GM12878 (cell line): Measurements from ENCODE around the gene BLOC1S2. TPM values are rescaled to one million over a fixed set of nuclear protein-coding genes. Genes with fewer than 3 reads are reported as not detected.
A peak's percentile ranks its signal among the peaks of the same experiment; 100 is the strongest.

Experiments
- BHLHE40 ChIP-seq, 2 experiments: fragments of 450-650 bp in 1 of 2; IDR thresholded peaks; 2 replicates each; pipeline ENCODE4 v1.6.1; 2011 to 2017; ENCODE audit warnings: low read depth in 2 of 2, borderline replicate concordance in 1 of 2, improper control_type of control experiment in 1 of 2, low read length in 1 of 2, mild to moderate bottlenecking in 1 of 2
- PBX3 ChIP-seq: IDR thresholded peaks from 2 replicates; pipeline ENCODE4 v1.6.1; 2011; ENCODE audit warnings: mild to moderate bottlenecking, low read depth, low read length, moderate library complexity; ENCODE audit not compliant: insufficient replicate concordance
- PRDM15 ChIP-seq: fragments of 450-650 bp; formaldehyde crosslinking; IDR thresholded peaks from 2 replicates; pipeline ENCODE4 v1.4.0; 2020; ENCODE audit warnings: mild to moderate bottlenecking, moderate library complexity
- REST ChIP-seq: IDR thresholded peaks from 2 replicates; pipeline ENCODE4 v1.6.1; 2012; ENCODE audit warnings: mild to moderate bottlenecking, low read depth, low read length
- polyA plus RNA-seq, 11 experiments: library from polyadenylated mRNA; depleted of rRNA in 4 of 11; unstranded in 6 of 11; stranded (reverse) in 5 of 11; fragments of >200 nt; fragmentation: Nextera tagmentation in 4 of 11; fragmentation: Illumina TruSeq in 1 of 11; extraction: Ambion mirVana in 4 of 11; extraction: Trizol in 1 of 11; gene quantifications; 1 replicate in 1 of 11; 2 replicates in 10 of 11; pipeline versions ENCODE4 v1.2.1 to v1.2.3, GENCODE V29; 2011 to 2016; ENCODE audit warnings: inconsistent platforms in 2 of 11, missing spikeins in 2 of 11, low read depth in 1 of 11
- small RNA-seq: library from RNA; depleted of rRNA; stranded (forward); fragments of <200 nt; gene quantifications from one replicate; pipeline ENCODE3, GENCODE V24; 2014
- total RNA-seq, 4 experiments: library from RNA; depleted of rRNA in 3 of 4; stranded (reverse); fragments of >200 nt in 3 of 4; fragmentation: Illumina TruSeq in 1 of 4; extraction: Trizol in 1 of 4; gene quantifications; 2 replicates each; pipeline versions ENCODE4 v1.2.1 to v1.2.3, GENCODE V29; 2013 to 2021

Gene BLOC1S2
- total and polyA plus RNA-seq, 10 of the 15 experiments (the other 5 are each of a cell fraction or from before 2014, with no cell fraction given), result 58.6 to 164 (median 79.5) TPM

- no peak for TF ChIP-seq PRDM15 (CRISPR knock-in tag)
- no peak for TF ChIP-seq REST
- TF ChIP-seq PBX3, result no peak
- no peak for TF ChIP-seq BHLHE40 (IDR thresholded peaks at IDR 0.05; ENCODE audit: borderline replicate concordance in 1 of 2, low read depth in 2 of 2, low read length in 1 of 2)
Measured at GRCh38 chr10:100223879-100224278, 62.6 kb downstream of the BLOC1S2 start (continued).

Small RNAs within 50 kb of the gene (small RNA-seq; reads per million reads assigned to genes)
- gene RNU6-422P, result not detected
- 3.9 reads per million, percentile 83 among the genes with 10 or more reads in this experiment for gene SNORA12

Other genes starting within 250 kb of the BLOC1S2 start
Only the 7 nearest of the 10 such genes appear.
- gene CPN1, start 204.8 kb downstream of the BLOC1S2 start, total RNA-seq (2014; rRNA removed), result not detected in 2 replicates
- not detected in 2 replicates for gene CPN1, start 204.8 kb downstream of the BLOC1S2 start, total RNA-seq (2014; rRNA removed; fragmentation: Illumina TruSeq; extraction: Trizol)
- 0.10 and 0.11 TPM in 2 replicates for gene CPN1, start 204.8 kb downstream of the BLOC1S2 start, total RNA-seq (2021)
- 0.14 TPM in 1 of 2 replicates, not detected in the other for gene CPN1, start 204.8 kb downstream of the BLOC1S2 start, polyA plus RNA-seq (2011; rRNA removed)
- not detected in 2 replicates for gene CPN1, start 204.8 kb downstream of the BLOC1S2 start, polyA plus RNA-seq (2014; fragmentation: Illumina TruSeq; extraction: Trizol)
- under 1 TPM in 1 of 2 experiments, not detected in 1; 0.03 TPM for gene CPN1, start 204.8 kb downstream of the BLOC1S2 start, polyA plus RNA-seq (2014; fragmentation: Nextera tagmentation; extraction: Ambion mirVana)
- 0.14 TPM in 1 of 2 replicates, not detected in the other for gene CPN1, start 204.8 kb downstream of the BLOC1S2 start, polyA plus RNA-seq (2014; rRNA removed)
- not detected for gene CPN1, start 204.8 kb downstream of the BLOC1S2 start, polyA plus RNA-seq (2016; fragmentation: Nextera tagmentation; extraction: Ambion mirVana)
- gene ERLIN1, start 100.7 kb downstream of the BLOC1S2 start, total RNA-seq (2014; rRNA removed), result 11.2 and 11.7 TPM in 2 replicates
- 9.0 and 9.5 TPM in 2 replicates for gene ERLIN1, start 100.7 kb downstream of the BLOC1S2 start, total RNA-seq (2014; rRNA removed; fragmentation: Illumina TruSeq; extraction: Trizol)
- 12.2 and 12.6 TPM in 2 replicates for gene ERLIN1, start 100.7 kb downstream of the BLOC1S2 start, total RNA-seq (2021)
- gene ERLIN1, start 100.7 kb downstream of the BLOC1S2 start, polyA plus RNA-seq (2011; rRNA removed), result 18.9 and 21.8 TPM in 2 replicates
- gene ERLIN1, start 100.7 kb downstream of the BLOC1S2 start, polyA plus RNA-seq (2014; fragmentation: Illumina TruSeq; extraction: Trizol), result 17.9 and 18.7 TPM in 2 replicates
- 1 to 10 TPM; 4.9 to 5.8 TPM for gene ERLIN1, start 100.7 kb downstream of the BLOC1S2 start, polyA plus RNA-seq (2014; fragmentation: Nextera tagmentation; extraction: Ambion mirVana)
- 11.7 and 13.4 TPM in 2 replicates for gene ERLIN1, start 100.7 kb downstream of the BLOC1S2 start, polyA plus RNA-seq (2014; rRNA removed)
- gene ERLIN1, start 100.7 kb downstream of the BLOC1S2 start, polyA plus RNA-seq (2016; fragmentation: Nextera tagmentation; extraction: Ambion mirVana), result 10 to 100 TPM; 20.6 to 21.7 TPM
- 25.1 and 29.4 TPM in 2 replicates for gene CHUK, start 57.1 kb downstream of the BLOC1S2 start, total RNA-seq (2014; rRNA removed)
- 29.2 TPM in 2 replicates for gene CHUK, start 57.1 kb downstream of the BLOC1S2 start, total RNA-seq (2014; rRNA removed; fragmentation: Illumina TruSeq; extraction: Trizol)
- 20.4 and 21.2 TPM in 2 replicates for gene CHUK, start 57.1 kb downstream of the BLOC1S2 start, total RNA-seq (2021)
- gene CHUK, start 57.1 kb downstream of the BLOC1S2 start, polyA plus RNA-seq (2011; rRNA removed), result 25.7 and 35.0 TPM in 2 replicates
- 31.4 and 42.6 TPM in 2 replicates for gene CHUK, start 57.1 kb downstream of the BLOC1S2 start, polyA plus RNA-seq (2014; fragmentation: Illumina TruSeq; extraction: Trizol)
- 10 to 100 TPM in 1 of 2 experiments, 1 to 10 TPM in 1; 8.7 to 10.6 TPM for gene CHUK, start 57.1 kb downstream of the BLOC1S2 start, polyA plus RNA-seq (2014; fragmentation: Nextera tagmentation; extraction: Ambion mirVana)
- gene CHUK, start 57.1 kb downstream of the BLOC1S2 start, polyA plus RNA-seq (2014; rRNA removed), result 15.6 and 18.2 TPM in 2 replicates
- 10 to 100 TPM; 28.4 to 29.9 TPM for gene CHUK, start 57.1 kb downstream of the BLOC1S2 start, polyA plus RNA-seq (2016; fragmentation: Nextera tagmentation; extraction: Ambion mirVana)
- 38.8 and 39.1 TPM in 2 replicates for gene CWF19L1, start 19.0 kb downstream of the BLOC1S2 start, total RNA-seq (2014; rRNA removed)
- gene CWF19L1, start 19.0 kb downstream of the BLOC1S2 start, total RNA-seq (2014; rRNA removed; fragmentation: Illumina TruSeq; extraction: Trizol), result 37.4 and 38.6 TPM in 2 replicates
- gene CWF19L1, start 19.0 kb downstream of the BLOC1S2 start, total RNA-seq (2021), result 31.9 and 36.7 TPM in 2 replicates
- gene CWF19L1, start 19.0 kb downstream of the BLOC1S2 start, polyA plus RNA-seq (2011; rRNA removed), result 33.0 and 41.5 TPM in 2 replicates
- 34.3 and 48.1 TPM in 2 replicates for gene CWF19L1, start 19.0 kb downstream of the BLOC1S2 start, polyA plus RNA-seq (2014; fragmentation: Illumina TruSeq; extraction: Trizol)
- gene CWF19L1, start 19.0 kb downstream of the BLOC1S2 start, polyA plus RNA-seq (2014; fragmentation: Nextera tagmentation; extraction: Ambion mirVana), result 10 to 100 TPM; 37.6 to 51.7 TPM
- gene CWF19L1, start 19.0 kb downstream of the BLOC1S2 start, polyA plus RNA-seq (2014; rRNA removed), result 26.4 and 30.2 TPM in 2 replicates
- gene CWF19L1, start 19.0 kb downstream of the BLOC1S2 start, polyA plus RNA-seq (2016; fragmentation: Nextera tagmentation; extraction: Ambion mirVana), result 10 to 100 TPM; 45.0 to 45.1 TPM
- 0.17 and 0.22 TPM in 2 replicates for gene PKD2L1, start 43.5 kb upstream of the BLOC1S2 start, total RNA-seq (2014; rRNA removed)
- gene PKD2L1, start 43.5 kb upstream of the BLOC1S2 start, total RNA-seq (2014; rRNA removed; fragmentation: Illumina TruSeq; extraction: Trizol), result 0.14 TPM in 1 of 2 replicates, not detected in the other
- gene PKD2L1, start 43.5 kb upstream of the BLOC1S2 start, total RNA-seq (2021), result 0.05 and 0.08 TPM in 2 replicates
- gene PKD2L1, start 43.5 kb upstream of the BLOC1S2 start, polyA plus RNA-seq (2011; rRNA removed), result 0.05 and 0.06 TPM in 2 replicates
- 0.09 and 0.27 TPM in 2 replicates for gene PKD2L1, start 43.5 kb upstream of the BLOC1S2 start, polyA plus RNA-seq (2014; fragmentation: Illumina TruSeq; extraction: Trizol)
- not detected for gene PKD2L1, start 43.5 kb upstream of the BLOC1S2 start, polyA plus RNA-seq (2014; fragmentation: Nextera tagmentation; extraction: Ambion mirVana)
- gene PKD2L1, start 43.5 kb upstream of the BLOC1S2 start, polyA plus RNA-seq (2014; rRNA removed), result not detected in 2 replicates
- gene PKD2L1, start 43.5 kb upstream of the BLOC1S2 start, polyA plus RNA-seq (2016; fragmentation: Nextera tagmentation; extraction: Ambion mirVana), result not detected
- 108 and 117 TPM in 2 replicates for gene SCD, start 60.6 kb upstream of the BLOC1S2 start, total RNA-seq (2014; rRNA removed)
- 91.3 and 103 TPM in 2 replicates for gene SCD, start 60.6 kb upstream of the BLOC1S2 start, total RNA-seq (2014; rRNA removed; fragmentation: Illumina TruSeq; extraction: Trizol)
- gene SCD, start 60.6 kb upstream of the BLOC1S2 start, total RNA-seq (2021), result 171 and 188 TPM in 2 replicates
- 250 and 279 TPM in 2 replicates for gene SCD, start 60.6 kb upstream of the BLOC1S2 start, polyA plus RNA-seq (2011; rRNA removed)
- 181 and 230 TPM in 2 replicates for gene SCD, start 60.6 kb upstream of the BLOC1S2 start, polyA plus RNA-seq (2014; fragmentation: Illumina TruSeq; extraction: Trizol)
- gene SCD, start 60.6 kb upstream of the BLOC1S2 start, polyA plus RNA-seq (2014; fragmentation: Nextera tagmentation; extraction: Ambion mirVana), result 10 to 100 TPM; 77.5 to 86.1 TPM
- gene SCD, start 60.6 kb upstream of the BLOC1S2 start, polyA plus RNA-seq (2014; rRNA removed), result 119 and 131 TPM in 2 replicates
- gene SCD, start 60.6 kb upstream of the BLOC1S2 start, polyA plus RNA-seq (2016; fragmentation: Nextera tagmentation; extraction: Ambion mirVana), result 10 to 100 TPM; 68.7 to 70.2 TPM
- gene WNT8B, start 176.3 kb upstream of the BLOC1S2 start, total RNA-seq (2014; rRNA removed), result not detected in 2 replicates
- gene WNT8B, start 176.3 kb upstream of the BLOC1S2 start, total RNA-seq (2014; rRNA removed; fragmentation: Illumina TruSeq; extraction: Trizol), result not detected in 2 replicates
- not detected in 2 replicates for gene WNT8B, start 176.3 kb upstream of the BLOC1S2 start, total RNA-seq (2021)
- not detected in 2 replicates for gene WNT8B, start 176.3 kb upstream of the BLOC1S2 start, polyA plus RNA-seq (2011; rRNA removed)
- gene WNT8B, start 176.3 kb upstream of the BLOC1S2 start, polyA plus RNA-seq (2014; fragmentation: Illumina TruSeq; extraction: Trizol), result not detected in 2 replicates
- not detected for gene WNT8B, start 176.3 kb upstream of the BLOC1S2 start, polyA plus RNA-seq (2014; fragmentation: Nextera tagmentation; extraction: Ambion mirVana)
- not detected in 2 replicates for gene WNT8B, start 176.3 kb upstream of the BLOC1S2 start, polyA plus RNA-seq (2014; rRNA removed)
- gene WNT8B, start 176.3 kb upstream of the BLOC1S2 start, polyA plus RNA-seq (2016; fragmentation: Nextera tagmentation; extraction: Ambion mirVana), result not detected